SK-N-MC (cell line): Measurements from ENCODE around the gene KIF3C.

ENCODE experiments used
- EZH2 ChIP-seq: fragments of 200-600 bp; sonication (generic); IDR thresholded peaks from one replicate; pipeline ENCODE4 v1.6.1; 2017; ENCODE audit warnings: antibody characterized with exemption
- FOXP2 ChIP-seq: optimal IDR thresholded peaks from 2 replicates; pipeline ENCODE3; 2011; ENCODE audit warnings: mild to moderate bottlenecking, moderate library complexity; ENCODE audit not compliant: insufficient read depth; ENCODE audit errors: extremely low read length, control extremely low read depth
- POLR2AphosphoS5 ChIP-seq: IDR thresholded peaks from 2 replicates; pipeline ENCODE4 v1.6.1; 2012; ENCODE audit warnings: mild to moderate bottlenecking, low read depth, low read length, borderline replicate concordance

DNA sequence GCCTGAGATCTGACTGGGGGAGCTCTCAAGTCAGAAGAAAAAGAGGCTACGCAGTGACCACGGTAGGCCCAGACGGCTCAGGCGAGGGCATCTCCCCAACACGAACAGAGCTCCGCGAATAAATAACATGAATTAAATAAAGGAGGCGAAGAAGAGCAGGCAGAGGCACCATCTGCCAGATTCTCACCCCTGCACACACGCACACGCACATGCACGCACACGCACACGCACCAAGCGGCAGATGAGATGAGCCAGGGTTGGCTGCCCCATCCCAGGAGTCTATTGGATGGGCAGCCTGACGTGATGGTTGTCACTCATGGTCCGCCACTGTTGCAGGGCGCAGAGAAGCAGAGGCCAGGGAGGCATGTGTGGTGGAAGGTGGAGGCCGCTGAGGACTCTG is 53.6 kb downstream of the KIF3C start:
- TF ChIP-seq EZH2: no peak
- no peak for TF ChIP-seq FOXP2
- TF ChIP-seq POLR2AphosphoS5: no peak
